Sciatic nerve (tissue), 2 donors: ENCODE data around the gene ZCCHC24. TPM values are rescaled to one million over a fixed set of nuclear protein-coding genes. Genes with fewer than 3 reads are reported as not detected.

Source experiments
- ATAC-seq: fragments of 200-7000 bp; cut with Tn5 transposase; one replicate; pipeline ENCODE4 v1.9.1; 2020; ENCODE audit warnings: mild to moderate bottlenecking, moderate library complexity
- DNase-seq: peaks from one replicate; pipeline ENCODE4 v3.0.0-alpha.2; 2020; ENCODE audit warnings: low spot score
- intact Hi-C: fragments of 100-400 bp; cut with DNase I; formaldehyde crosslinking; loops from one replicate; pipeline ENCODE4 v1.14.2; 2022
- total RNA-seq: library from RNA; stranded (reverse); fragmentation: NEBNext Ultra II Directional; extraction: Animal tissue kit (Norgen Biotek cat#: 25700); gene quantifications from one replicate; pipeline ENCODE4 v1.2.1, GENCODE V29; 2021
- donor health status: DM: no; HTN: no; CAD: no.
- donor health status: DM: no; HTN: no; CAD: no.

Gene ZCCHC24
- 150 TPM for total RNA-seq

GRCh38 chr10:79445161-79445976, at the start of gene ZCCHC24:
TSS of gene ZCCHC24 (minus strand) at chr10:79445624. CDS start at chr10:79445440, 184 bp downstream.
- peak; percentile 96 for ATAC-seq
- intact Hi-C loops = no loop called here

GRCh38 chr10:79493806-79494205, 48.4 kb upstream of the ZCCHC24 start:
- ATAC-seq (no peak), DNase-seq (no peak)
- intact Hi-C loops = no loop called here

More at GRCh38 chr10:79445161-79445976, at the start of gene ZCCHC24:
- peak; percentile 99 for DNase-seq

- no peak for DNase-seq
- no peak for ATAC-seq
- intact Hi-C loops = no loop called here
Observed at GRCh38 chr10:79492839-79493238, 47.4 kb upstream of the ZCCHC24 start.

GRCh38 chr10:79492256-79492655, 46.8 kb upstream of the ZCCHC24 start:
- intact Hi-C loops = no loop called here
- ATAC-seq = no peak
- no peak for DNase-seq

GRCh38 chr10:79491143-79491835, 45.9 kb upstream of the ZCCHC24 start:
- no peak for ATAC-seq
- DNase-seq = no peak
- intact Hi-C loops = no loop called here

- intact Hi-C loops = no loop called here
- no peak for DNase-seq
- no peak for ATAC-seq
Observed at GRCh38 chr10:79490400-79491142, 45.1 kb upstream of the ZCCHC24 start.

- ATAC-seq = no peak
- DNase-seq = no peak
- intact Hi-C loops = no loop called here
Observed at GRCh38 chr10:79488870-79489269, 43.4 kb upstream of the ZCCHC24 start.

- ATAC-seq (peak; percentile 94), DNase-seq (peak; percentile 74)
- intact Hi-C loops = no loop called here
Observed at GRCh38 chr10:79488336-79488735, 42.9 kb upstream of the ZCCHC24 start.

GRCh38 chr10:79487296-79488194, 42.1 kb upstream of the ZCCHC24 start:
- ATAC-seq = peak; percentile 67
- intact Hi-C loops = no loop called here
- DNase-seq = peak; percentile 73

- intact Hi-C loops = no loop called here
Observed at GRCh38 chr10:79484476-79484875, 39.1 kb upstream of the ZCCHC24 start.

GRCh38 chr10:79483948-79484347, 38.5 kb upstream of the ZCCHC24 start:
- peak; percentile 67 for DNase-seq
- intact Hi-C loops = no loop called here
- peak; percentile 55 for ATAC-seq

More at GRCh38 chr10:79484476-79484875, 39.1 kb upstream of the ZCCHC24 start:
- DNase-seq (peak; percentile 23), ATAC-seq (peak; percentile 3)

- no peak for ATAC-seq
Observed at GRCh38 chr10:79483299-79483698, 37.9 kb upstream of the ZCCHC24 start.

GRCh38 chr10:79482741-79483140, 37.3 kb upstream of the ZCCHC24 start:
- peak; percentile 44 for DNase-seq
- intact Hi-C loops = no loop called here
- ATAC-seq = no peak

More at GRCh38 chr10:79483299-79483698, 37.9 kb upstream of the ZCCHC24 start:
- intact Hi-C loops = no loop called here
- DNase-seq = no peak

GRCh38 chr10:79482304-79482703, 36.9 kb upstream of the ZCCHC24 start:
- intact Hi-C loops = no loop called here
- no peak for DNase-seq
- ATAC-seq = no peak

GRCh38 chr10:79479283-79479909, 34.0 kb upstream of the ZCCHC24 start:
- ATAC-seq (no peak), DNase-seq (no peak)
- intact Hi-C loops = no loop called here

GRCh38 chr10:79477456-79477855, 32.0 kb upstream of the ZCCHC24 start:
- ATAC-seq (no peak), DNase-seq (no peak)
- intact Hi-C loops = no loop called here

- ATAC-seq = no peak
- intact Hi-C loops = no loop called here
Observed at GRCh38 chr10:79476645-79477044, 31.2 kb upstream of the ZCCHC24 start.

GRCh38 chr10:79475877-79476276, 30.5 kb upstream of the ZCCHC24 start:
- ATAC-seq (no peak), DNase-seq (no peak)
- intact Hi-C loops = no loop called here

More at GRCh38 chr10:79476645-79477044, 31.2 kb upstream of the ZCCHC24 start:
- DNase-seq = no peak
